WTC11 (cell line): ENCODE measurements around the gene WDR64.

ENCODE experiments used
- HMGXB4 ChIP-seq: sonication (generic); formaldehyde crosslinking; IDR thresholded peaks from 2 replicates; pipeline ENCODE4 v1.8.1; 2023; ENCODE audit warnings: mild to moderate bottlenecking, moderate library complexity, missing genetic modification reagents
- TCF7 ChIP-seq: sonication (generic); formaldehyde crosslinking; IDR thresholded peaks from 2 replicates; pipeline ENCODE4 v1.8.0; 2022; ENCODE audit warnings: mild to moderate bottlenecking, low read depth, missing genetic modification reagents, moderate library complexity
- TF ChIP-seq, protein P1 (sequence below): sonication (generic); formaldehyde crosslinking; IDR thresholded peaks from 2 replicates; pipeline ENCODE4 v1.8.0; 2022; ENCODE audit warnings: mild to moderate bottlenecking, missing genetic modification reagents

DNA sequence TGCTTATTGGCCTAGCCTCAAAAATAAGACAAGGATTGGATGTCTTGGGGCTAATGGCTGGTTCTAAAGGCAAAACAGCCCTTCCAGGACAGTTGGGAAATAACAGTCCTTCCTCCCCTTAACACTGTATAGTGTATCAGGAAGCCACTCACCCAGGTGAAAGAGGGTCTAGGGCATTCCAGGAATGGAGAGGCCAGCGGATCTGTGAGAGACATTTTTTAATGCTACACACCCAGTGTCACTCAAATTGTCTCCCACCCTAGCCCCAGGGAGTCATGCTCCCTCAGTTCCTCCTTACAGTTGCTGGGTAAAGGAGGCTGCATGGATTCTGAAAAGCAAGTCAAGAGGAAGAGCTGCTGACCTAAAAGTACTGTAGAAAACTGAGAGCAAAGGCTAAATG is 171.8 kb downstream of the WDR64 start:
- no peak for TF ChIP-seq HMGXB4 (CRISPR knock-in tag)
- TF ChIP-seq, protein P1, sequence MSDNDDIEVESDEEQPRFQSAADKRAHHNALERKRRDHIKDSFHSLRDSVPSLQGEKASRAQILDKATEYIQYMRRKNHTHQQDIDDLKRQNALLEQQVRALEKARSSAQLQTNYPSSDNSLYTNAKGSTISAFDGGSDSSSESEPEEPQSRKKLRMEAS: no peak
- no peak for TF ChIP-seq TCF7 (CRISPR knock-in tag)
